Breast epithelium (tissue), 3 donors: Measurements from ENCODE around the gene FFAR4.

ENCODE experiments used
- POLR2A ChIP-seq: fragments of 450-650 bp; IDR thresholded peaks from one replicate; pipeline ENCODE4 v1.6.1; 2016; ENCODE audit warnings: antibody characterized with exemption, mild to moderate bottlenecking, moderate library complexity
- POLR2AphosphoS5 ChIP-seq, 3 donors: sonication (generic); formaldehyde crosslinking; IDR thresholded peaks; one replicate each; pipeline ENCODE4 v1.6.1; 2017; ENCODE audit warnings: antibody characterized with exemption in 3 of 3
- TF ChIP-seq, protein P1 (sequence below), 3 donors: fragments of 450-650 bp; IDR thresholded peaks; one replicate each; pipeline ENCODE4 v1.5.1; 2016 to 2017; ENCODE audit warnings: antibody characterized with exemption in 3 of 3, mild to moderate bottlenecking in 3 of 3, moderate library complexity in 3 of 3

- TF ChIP-seq POLR2A (no peak), POLR2AphosphoS5 (IDR thresholded peaks at IDR 0.05) (no peak)
- TF ChIP-seq, protein P1, sequence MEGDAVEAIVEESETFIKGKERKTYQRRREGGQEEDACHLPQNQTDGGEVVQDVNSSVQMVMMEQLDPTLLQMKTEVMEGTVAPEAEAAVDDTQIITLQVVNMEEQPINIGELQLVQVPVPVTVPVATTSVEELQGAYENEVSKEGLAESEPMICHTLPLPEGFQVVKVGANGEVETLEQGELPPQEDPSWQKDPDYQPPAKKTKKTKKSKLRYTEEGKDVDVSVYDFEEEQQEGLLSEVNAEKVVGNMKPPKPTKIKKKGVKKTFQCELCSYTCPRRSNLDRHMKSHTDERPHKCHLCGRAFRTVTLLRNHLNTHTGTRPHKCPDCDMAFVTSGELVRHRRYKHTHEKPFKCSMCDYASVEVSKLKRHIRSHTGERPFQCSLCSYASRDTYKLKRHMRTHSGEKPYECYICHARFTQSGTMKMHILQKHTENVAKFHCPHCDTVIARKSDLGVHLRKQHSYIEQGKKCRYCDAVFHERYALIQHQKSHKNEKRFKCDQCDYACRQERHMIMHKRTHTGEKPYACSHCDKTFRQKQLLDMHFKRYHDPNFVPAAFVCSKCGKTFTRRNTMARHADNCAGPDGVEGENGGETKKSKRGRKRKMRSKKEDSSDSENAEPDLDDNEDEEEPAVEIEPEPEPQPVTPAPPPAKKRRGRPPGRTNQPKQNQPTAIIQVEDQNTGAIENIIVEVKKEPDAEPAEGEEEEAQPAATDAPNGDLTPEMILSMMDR (IDR thresholded peaks at IDR 0.05): no peak
Measured at GRCh38 chr10:93589648-93590562, 23.4 kb downstream of the FFAR4 start.
